Measurements from ENCODE around the gene ELMO2.

Gene ELMO2

GRCh38 chr20:46352370-46352938, 54.0 kb downstream of the ELMO2 start:
- DNase-seq (ENCODE audit: low read depth in 3 of 3), result no peak

- no peak for DNase-seq (ENCODE audit: low read depth in 3 of 3)
These were observed 54.9 kb downstream of the ELMO2 start for GRCh38 chr20:46351357-46352058.

GRCh38 chr20:46350986-46351267, 55.5 kb downstream of the ELMO2 start:
- DNase-seq (ENCODE audit: low read depth in 3 of 3), result no peak

GRCh38 chr20:46350201-46350985, 56.0 kb downstream of the ELMO2 start:
- no peak for DNase-seq (ENCODE audit: low read depth in 3 of 3)

DNA sequence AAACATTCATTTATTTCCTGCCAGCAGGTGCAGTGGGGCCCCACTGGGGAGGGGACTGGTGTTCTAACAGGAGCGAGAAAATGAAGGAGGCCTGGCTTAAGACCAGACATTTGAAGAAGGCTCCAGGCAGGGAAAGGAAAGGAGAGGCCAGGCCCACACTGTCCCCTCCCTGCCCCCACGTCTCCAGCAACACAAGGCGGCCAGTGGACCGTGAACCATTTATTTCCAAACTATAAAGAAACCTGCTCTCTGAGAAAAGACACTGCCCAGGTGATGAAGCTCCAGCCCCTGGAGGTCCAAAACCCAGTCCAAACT, 56.7 kb downstream of the ELMO2 start:
- DNase-seq (ENCODE audit: low read depth in 3 of 3), result no peak

- peak in 2 of 3 donors; percentile 16 to 48 for DNase-seq (ENCODE audit: low read depth in 3 of 3)
These were observed 57.2 kb downstream of the ELMO2 start for GRCh38 chr20:46349035-46349741.

- DNase-seq (ENCODE audit: low read depth in 3 of 3), result no peak
These were observed 58.3 kb downstream of the ELMO2 start for GRCh38 chr20:46347841-46348803.

DNA sequence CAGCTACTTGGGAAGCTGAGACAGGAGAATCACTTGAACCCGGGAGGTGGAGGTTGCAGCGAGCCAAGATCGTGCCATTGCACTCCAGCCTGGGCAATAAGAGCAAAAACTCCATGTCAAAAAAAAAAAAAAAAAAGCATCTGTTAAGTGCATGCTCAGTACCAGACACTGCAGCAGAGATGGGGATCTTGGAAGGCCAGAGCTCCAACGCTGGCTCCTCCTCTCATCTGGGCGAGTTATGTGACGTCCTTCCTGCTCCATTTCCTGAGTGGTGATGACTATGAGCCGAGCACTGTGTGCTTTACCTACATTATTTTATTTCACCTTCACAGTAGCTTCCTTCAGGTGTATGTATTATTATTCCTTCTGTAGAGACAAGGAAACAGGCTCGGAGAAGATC, 59.6 kb downstream of the ELMO2 start:
- no peak for DNase-seq (ENCODE audit: low read depth in 3 of 3)

GRCh38 chr20:46344488-46345162, 61.8 kb downstream of the ELMO2 start:
- no peak for DNase-seq (ENCODE audit: low read depth in 3 of 3)

GRCh38 chr20:46343975-46344357, 62.4 kb downstream of the ELMO2 start:
- DNase-seq (ENCODE audit: low read depth in 3 of 3), result no peak

DNA sequence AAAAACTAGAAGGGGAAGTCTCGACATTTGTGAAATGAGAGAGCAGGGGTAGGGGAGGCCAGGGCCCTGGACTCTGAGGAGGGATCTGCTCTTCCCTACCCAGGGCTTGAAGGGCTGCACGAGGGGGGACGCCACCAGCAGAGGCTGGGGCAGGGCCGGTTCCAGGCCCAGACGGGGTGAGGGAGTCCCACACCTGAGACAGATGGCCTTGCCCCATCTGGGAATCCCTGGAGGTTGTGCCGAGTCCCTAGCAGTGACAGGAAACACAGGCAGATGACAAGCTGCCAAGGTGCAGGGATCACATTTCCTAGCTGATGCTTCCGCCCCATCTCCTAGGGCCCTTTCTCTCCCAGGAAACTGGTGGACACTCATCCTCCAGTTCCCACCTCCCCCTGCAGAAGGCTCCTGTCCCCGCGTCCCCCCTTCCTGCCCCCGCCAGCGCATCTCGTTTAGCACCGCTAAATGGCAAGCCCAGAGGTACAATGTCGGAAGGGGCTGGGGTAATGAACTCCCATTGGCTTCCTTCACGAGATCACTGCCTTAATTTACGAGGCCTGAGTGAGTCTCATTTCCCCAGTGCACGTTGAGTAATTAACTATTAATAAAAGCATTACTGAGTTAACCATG, 63.0 kb downstream of the ELMO2 start:
- no peak for DNase-seq (ENCODE audit: low read depth in 3 of 3)

DNA sequence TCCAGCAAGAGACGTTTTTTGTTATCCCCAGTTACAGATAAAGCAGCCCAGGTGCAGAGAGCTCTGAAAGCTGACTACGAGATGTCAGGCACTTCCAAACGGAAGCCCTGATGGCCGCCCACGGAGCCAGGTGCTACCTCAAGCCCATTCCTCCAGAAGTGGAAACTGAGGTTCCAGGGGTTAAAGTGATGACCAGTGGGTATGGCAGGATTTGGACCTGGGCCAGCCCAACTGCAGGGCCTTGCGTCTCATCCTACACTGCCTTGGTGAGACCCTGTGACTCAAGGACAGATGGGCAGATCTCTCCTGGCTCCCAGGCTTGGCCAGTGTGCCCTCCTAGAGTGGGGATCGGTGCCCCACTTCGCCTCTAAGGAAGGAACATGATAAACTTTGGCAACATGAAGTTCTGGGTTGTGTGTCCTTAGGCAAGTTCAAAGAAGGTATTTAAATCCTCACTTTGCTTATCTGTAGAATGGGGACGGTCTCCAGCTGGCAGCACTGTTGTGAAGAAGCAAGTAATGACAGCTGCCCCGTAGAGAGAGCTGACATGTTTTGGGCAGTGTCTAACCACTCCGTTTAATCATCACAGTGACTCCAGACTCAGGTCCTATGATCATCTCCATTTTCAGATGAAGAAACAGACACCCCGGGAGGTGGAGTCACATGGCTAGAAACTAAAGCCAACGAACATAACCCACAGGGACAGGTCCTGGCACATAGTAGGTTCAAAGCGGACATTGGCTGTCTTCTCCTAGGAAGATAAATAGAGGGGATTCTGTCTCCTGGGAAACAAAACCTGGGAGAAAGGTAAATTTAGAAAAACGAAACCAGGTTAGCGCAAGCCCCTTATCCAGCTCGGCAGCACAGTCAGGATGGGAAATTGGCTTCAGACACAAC, 63.7 kb downstream of the ELMO2 start:
- no peak for DNase-seq (ENCODE audit: low read depth in 3 of 3)

GRCh38 chr20:46342010-46342378, 64.4 kb downstream of the ELMO2 start:
- DNase-seq (ENCODE audit: low read depth in 3 of 3), result no peak

DNA sequence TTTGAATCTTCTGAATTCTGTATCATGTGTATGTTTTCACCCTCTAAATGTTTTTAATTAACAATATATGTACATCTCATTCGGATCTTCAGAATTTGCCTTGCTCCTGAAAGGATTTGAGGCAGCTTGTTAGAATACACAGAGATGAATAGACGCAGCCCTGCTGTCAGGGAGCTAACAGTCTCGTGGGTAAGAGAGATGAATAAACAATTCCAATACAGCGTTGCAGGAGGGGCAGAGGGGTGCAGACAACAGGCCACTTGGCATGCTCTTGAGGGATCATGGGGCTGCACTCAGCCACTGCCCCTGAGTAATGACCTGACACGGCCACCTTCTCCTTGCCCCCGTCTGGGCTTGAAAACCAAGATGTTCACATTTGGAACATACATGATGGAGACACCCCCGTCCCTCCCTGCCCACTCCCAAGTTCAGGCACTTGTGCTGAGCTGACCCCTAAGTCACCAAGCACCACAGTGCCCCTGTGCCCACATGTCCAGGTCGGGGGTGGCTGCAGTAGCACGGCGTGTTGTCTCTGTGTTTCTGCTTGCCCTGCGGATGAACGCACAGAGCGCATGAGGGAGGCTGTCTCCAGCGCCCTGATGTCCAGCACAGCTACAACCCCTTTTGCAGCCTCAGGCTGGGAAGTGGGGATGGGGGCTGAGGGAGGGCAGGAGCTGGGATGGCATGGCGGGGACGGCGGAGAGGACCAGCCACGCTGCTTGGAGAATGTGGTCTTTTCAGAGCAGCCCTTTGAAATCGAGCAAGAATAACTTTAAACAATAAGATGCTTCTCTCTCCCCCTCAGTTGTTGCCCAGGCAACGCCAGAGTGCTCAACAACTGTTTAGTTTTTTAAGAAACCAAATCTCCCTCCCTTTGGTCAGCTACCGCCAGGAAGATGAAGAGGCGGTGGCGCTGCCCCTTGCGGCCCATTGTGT, 65.1 kb downstream of the ELMO2 start:
- no peak for DNase-seq (ENCODE audit: low read depth in 3 of 3)

- DNase-seq (ENCODE audit: low read depth in 3 of 3), result no peak
These were observed 67.4 kb downstream of the ELMO2 start for GRCh38 chr20:46339037-46339436.

DNA sequence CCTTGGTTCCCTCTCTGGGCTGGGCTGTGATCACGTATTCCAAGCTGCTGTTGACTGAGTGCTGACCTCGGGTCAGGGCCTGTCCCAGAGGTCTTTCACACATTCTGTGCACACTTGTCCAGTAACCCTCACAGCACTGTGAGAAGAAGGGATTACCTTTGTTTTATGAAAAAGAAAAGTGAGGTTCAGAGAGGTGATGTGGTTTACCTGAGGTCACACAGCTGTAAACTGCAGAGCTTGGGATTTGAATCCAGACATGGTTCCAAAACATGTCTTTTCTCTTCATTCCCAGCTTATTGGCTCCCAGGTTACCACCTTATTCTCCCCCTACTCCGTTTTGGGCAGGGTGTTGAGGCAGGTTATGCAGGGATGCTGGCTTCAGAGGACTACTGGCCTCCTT, 69.7 kb downstream of the ELMO2 start:
- no peak for DNase-seq (ENCODE audit: low read depth in 3 of 3)

DNA sequence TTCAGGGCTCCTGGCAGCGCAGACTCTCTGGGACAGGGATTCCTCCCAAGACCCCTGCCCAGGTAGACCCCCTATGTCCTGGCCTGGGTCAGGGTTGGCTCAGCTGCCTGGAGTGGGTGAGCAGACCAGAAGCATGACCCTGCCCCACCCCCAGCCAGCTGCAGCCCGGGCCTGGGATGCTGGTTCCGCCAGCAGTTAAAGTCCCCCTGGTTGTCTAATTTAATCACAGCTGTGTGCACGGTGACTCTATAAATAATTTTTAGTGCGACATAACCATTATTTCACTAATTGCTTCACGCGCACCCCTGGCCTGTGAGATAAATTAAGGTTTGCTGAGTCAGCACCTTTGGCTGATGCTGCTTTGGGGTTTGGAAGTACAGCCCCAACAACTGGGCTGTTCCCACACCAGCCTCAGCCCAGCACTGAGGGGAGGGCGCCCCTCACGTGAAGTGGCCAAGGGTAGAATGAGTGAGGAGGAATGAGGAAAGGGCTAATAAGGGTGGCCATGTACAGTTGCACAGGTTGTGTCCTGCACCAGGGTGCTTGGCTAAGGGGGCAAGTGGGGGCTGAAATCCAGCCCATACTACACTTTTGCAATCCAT, 72.0 kb downstream of the ELMO2 start:
- no peak for DNase-seq (ENCODE audit: low read depth in 3 of 3)
